Measurements from ENCODE around the gene URM1.
A peak's percentile ranks its signal among the peaks of the same experiment; 100 is the strongest.
"Not testable (repeated sequence)": the region's sequence is repeated elsewhere in the genome, so short reads cannot be mapped to it uniquely, and the experiment has no call there.

The URM1 gene

DNA sequence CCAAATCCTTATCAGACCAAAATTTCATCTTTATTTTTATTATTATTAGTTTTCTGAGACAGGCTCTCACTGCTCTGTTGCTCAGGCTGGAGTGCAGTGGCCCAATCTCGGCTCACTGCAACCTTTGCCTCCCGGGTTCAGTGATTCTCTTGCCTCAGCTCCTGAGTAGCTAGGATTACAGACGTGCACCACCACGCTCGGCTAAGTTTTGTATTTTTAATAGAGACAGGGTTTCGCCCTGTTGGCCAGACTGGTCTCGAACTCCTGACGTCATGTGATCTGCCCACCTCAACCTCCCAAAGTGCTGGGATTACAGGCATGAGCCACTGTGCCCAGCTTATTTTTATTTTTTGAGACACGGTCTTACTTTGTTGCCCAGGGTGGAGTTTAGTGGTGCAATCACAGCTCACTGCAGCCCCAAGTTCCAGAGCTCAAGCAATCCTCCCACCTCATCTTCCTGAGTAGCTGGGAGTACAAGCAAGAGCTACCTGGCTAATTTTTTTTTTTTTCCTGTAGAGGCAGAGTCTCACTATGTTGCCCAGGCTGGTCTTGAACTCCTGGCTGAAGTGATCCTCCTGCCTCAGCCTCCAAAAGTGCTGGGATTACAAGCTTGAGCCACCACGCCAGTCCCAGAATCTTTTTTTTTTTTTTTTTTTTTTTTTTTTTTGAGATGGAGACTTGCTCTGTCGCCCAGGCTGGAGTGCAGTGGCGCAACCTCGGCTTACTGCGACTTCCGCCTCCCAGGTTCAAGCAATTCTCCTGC, 32.1 kb upstream of the URM1 start:
- not testable (repeated sequence) for H3K9me3 ChIP-seq (ENCODE audit: control insufficient read depth, low read length); H3K27me3 ChIP-seq (replicated peaks; ENCODE audit: control insufficient read depth, insufficient read depth, low read length); H3K4me1 ChIP-seq (ENCODE audit: control insufficient read depth, insufficient read depth, low read length); DNase-seq (ENCODE audit: low read depth); H3K4me3 ChIP-seq (ENCODE audit: low read length); H3K9ac ChIP-seq (ENCODE audit: low read length)
- H3K36me3 ChIP-seq (ENCODE audit: control insufficient read depth, insufficient read depth, low read length, severe bottlenecking), result peaks cover 13% of the 10 kb centered on the region

DNA sequence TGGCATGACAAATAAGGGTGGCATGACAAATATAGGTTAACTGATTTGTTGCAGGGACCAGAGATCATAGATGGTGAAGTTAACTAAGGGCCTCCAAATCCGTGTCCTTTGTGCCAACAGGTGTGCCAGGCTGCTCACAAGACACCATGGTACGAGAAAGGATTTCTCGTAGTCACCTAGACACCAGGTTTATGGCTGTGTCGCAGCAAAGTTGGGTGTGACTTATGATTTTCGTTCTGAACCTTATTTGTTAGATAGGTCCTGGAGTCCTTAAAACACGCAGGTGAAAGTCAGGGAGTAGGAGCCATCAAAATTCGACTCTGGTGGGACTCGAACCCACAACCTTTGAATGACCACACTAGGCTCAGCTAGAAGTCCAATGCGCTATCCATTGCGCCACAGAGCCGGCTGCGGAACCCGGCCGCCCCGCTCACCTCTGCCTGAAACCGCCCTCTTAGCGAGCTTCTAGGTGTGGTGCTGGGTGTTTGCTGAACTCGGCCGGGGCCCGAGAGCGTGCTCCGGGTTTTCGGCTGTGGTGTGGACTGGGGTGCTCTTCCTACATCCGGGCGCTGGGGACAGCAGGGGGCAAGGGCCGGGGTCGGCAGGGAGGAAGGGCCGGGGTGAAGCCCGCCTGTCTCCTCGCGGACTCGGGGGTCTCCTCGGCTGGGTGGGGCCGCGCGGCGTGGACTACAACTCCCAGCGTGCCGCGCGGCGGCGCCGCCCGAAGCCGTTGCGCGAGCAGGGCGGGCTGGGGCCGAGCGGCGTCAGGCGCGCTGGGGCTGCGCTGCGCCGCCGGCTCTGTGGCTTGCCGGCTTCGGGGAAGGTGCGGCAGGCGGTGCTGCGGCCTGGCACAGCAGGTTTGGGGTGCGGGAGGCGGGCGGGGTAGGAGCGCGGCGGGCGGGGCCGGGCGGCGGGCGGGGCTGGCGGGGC, 31.1 kb upstream of the URM1 start, which contains the start of gene SLC27A4:
Gene SLC27A4 (plus strand): TSS at position 767 of the 930 bp plus-strand sequence. CDS start 2,606 bp downstream, outside the sequence.
- Histone ChIP-seq H3K9ac (ENCODE audit: low read length) (peak within 1 kb of the TSS; percentile 92), H3K9me3 (ENCODE audit: control insufficient read depth, low read length) (no peaks in the 10 kb centered on the region), H3K36me3 (ENCODE audit: control insufficient read depth, insufficient read depth, low read length, severe bottlenecking) (peaks cover 23% of the 10 kb centered on the region), H3K4me3 (ENCODE audit: low read length) (peak within 1 kb of the TSS; percentile 90), H3K27me3 (replicated peaks; ENCODE audit: control insufficient read depth, insufficient read depth, low read length) (no peaks in the 10 kb centered on the region), H3K4me1 (ENCODE audit: control insufficient read depth, insufficient read depth, low read length) (peaks cover 7% of the 10 kb centered on the region)
- DNase-seq (ENCODE audit: low read depth), result peak; percentile 90

DNA sequence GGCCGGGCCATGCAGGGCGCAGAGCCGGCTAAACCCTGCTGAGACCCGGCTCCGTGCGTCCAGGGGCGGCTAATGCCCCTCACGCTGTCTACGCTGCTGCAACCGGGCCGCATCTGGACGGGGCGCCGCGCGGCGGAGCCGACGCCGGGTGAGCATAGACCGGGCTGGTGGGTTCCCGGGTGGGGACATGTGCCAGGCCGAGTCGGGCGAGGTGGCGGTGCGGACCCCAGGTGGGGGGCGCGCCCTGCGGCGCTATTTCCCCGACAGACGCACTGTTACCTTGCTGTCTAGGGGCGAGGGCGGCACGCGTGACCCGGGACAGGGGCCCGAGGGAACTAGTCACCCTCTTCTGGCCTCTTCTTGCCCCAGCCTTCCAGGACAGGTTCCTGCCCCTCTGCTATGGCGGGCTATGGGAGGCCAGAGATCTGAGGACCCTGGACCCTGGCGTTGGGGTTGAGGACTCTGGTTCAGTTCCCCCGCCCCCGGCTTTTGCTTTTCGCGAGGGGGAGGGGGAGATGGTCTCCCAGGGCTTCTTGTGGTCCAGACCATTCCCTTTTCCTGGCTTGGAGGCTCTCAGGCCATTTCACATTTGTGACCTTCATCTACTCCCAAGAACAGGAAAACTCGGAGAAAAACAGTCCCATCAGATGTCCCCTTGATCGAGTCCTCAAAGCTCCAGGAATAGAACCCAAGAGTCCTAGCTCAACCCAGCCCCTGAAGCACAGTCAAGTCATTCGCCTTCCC, 30.3 kb upstream of the URM1 start:
- DNase-seq (ENCODE audit: low read depth), result no peak
- H3K4me1 ChIP-seq (ENCODE audit: control insufficient read depth, insufficient read depth, low read length), result peaks cover 7% of the 10 kb centered on the region
- H3K9ac ChIP-seq (ENCODE audit: low read length), result peak overlapping the region; percentile 92
- H3K9me3 ChIP-seq (ENCODE audit: control insufficient read depth, low read length), result no peaks in the 10 kb centered on the region
- H3K36me3 ChIP-seq (ENCODE audit: control insufficient read depth, insufficient read depth, low read length, severe bottlenecking), result peaks cover 31% of the 10 kb centered on the region
- H3K27me3 ChIP-seq (replicated peaks; ENCODE audit: control insufficient read depth, insufficient read depth, low read length), result no peaks in the 10 kb centered on the region
- peak overlapping the region; percentile 90 for H3K4me3 ChIP-seq (ENCODE audit: low read length)

DNA sequence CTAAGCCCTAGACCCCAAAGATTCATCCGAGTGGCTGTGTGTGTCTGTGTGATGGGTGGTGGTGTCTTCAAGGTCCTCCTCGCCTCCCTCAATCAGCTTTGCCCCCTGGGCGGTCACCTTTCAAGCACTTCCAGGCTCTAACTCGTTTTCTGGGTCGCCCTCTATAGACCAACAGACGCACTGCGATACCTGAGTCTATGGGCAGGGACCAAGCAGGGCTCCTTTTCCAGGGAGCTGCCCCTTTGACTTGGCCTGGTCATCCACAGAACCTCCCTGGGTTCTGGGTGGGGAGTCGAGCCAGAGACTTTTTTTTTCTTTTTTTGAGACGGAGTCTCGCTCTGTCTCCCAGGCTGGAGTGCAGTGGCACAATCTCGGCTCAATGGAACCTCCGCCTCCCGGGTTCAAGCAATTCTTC, 29.7 kb upstream of the URM1 start:
- Histone ChIP-seq H3K4me1 (ENCODE audit: control insufficient read depth, insufficient read depth, low read length) (peaks cover 7% of the 10 kb centered on the region), H3K36me3 (ENCODE audit: control insufficient read depth, insufficient read depth, low read length, severe bottlenecking) (peaks cover 33% of the 10 kb centered on the region), H3K27me3 (replicated peaks; ENCODE audit: control insufficient read depth, insufficient read depth, low read length) (no peaks in the 10 kb centered on the region), H3K4me3 (ENCODE audit: low read length) (peak overlapping the region; percentile 90), H3K9ac (ENCODE audit: low read length) (peak overlapping the region; percentile 92), H3K9me3 (ENCODE audit: control insufficient read depth, low read length) (no peaks in the 10 kb centered on the region)
- peak; percentile 77 for DNase-seq (ENCODE audit: low read depth)

DNA sequence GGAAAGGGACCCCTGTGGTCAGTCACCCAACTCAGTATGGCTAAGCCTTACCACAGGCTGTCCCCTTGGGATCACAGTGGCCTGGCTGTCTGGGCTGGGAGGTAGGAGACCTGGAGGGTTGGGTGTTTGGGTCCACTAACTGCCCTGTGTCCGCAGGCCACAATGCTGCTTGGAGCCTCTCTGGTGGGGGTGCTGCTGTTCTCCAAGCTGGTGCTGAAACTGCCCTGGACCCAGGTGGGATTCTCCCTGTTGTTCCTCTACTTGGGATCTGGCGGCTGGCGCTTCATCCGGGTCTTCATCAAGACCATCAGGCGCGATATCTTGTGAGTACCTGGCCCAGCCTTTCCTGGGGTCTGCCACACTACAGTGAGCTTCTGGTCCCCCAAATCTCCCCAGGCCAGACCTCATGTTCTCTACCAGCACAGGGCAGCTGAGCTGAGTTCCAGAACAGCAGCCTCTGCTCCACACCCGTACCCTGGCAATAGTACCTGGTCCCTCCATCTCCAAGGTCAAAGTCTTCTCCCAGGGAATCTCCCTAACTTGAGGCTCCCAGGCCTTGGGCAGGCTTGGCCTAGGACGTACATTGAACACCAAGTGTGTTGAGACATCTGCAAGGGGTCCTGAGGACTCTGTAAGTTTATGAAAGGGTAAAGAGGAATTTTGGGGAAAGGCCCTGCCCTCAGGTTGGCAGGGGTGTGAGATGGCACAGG, 28.0 kb upstream of the URM1 start:
- Histone ChIP-seq H3K9me3 (ENCODE audit: control insufficient read depth, low read length) (no peaks in the 10 kb centered on the region), H3K36me3 (ENCODE audit: control insufficient read depth, insufficient read depth, low read length, severe bottlenecking) (peaks cover 44% of the 10 kb centered on the region), H3K9ac (ENCODE audit: low read length) (no peak overlapping the region)

DNA sequence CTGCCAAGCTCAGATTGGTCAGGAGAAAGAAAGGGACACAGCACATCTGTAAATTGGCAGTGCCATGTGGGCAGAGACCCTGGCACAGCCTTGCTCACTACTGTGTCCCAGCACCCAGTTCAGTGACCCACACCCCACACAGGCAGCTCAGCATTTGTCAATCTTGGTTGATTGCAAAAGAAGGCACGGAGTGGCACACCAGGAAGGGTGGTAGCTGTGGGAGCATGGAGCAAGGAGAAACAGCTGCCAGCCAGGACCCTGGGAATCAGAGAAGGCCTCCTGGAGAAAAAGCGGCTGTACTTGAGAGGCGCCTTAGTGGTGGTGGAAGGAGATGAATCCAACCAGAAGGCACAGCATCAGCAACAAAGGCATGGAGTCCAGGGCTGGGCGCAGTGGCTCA, 27.3 kb upstream of the URM1 start:
- Histone ChIP-seq H3K4me1 (ENCODE audit: control insufficient read depth, insufficient read depth, low read length) (peaks cover 7% of the 10 kb centered on the region), H3K9ac (ENCODE audit: low read length) (no peak overlapping the region), H3K4me3 (ENCODE audit: low read length) (no peak overlapping the region), H3K9me3 (ENCODE audit: control insufficient read depth, low read length) (no peaks in the 10 kb centered on the region), H3K27me3 (replicated peaks; ENCODE audit: control insufficient read depth, insufficient read depth, low read length) (no peaks in the 10 kb centered on the region), H3K36me3 (ENCODE audit: control insufficient read depth, insufficient read depth, low read length, severe bottlenecking) (peaks cover 51% of the 10 kb centered on the region)
- no peak for DNase-seq (ENCODE audit: low read depth)

More for the DNA sequence above, 28.0 kb upstream of the URM1 start:
- Histone ChIP-seq H3K4me1 (ENCODE audit: control insufficient read depth, insufficient read depth, low read length) (peaks cover 7% of the 10 kb centered on the region), H3K27me3 (replicated peaks; ENCODE audit: control insufficient read depth, insufficient read depth, low read length) (no peaks in the 10 kb centered on the region), H3K4me3 (ENCODE audit: low read length) (no peak overlapping the region)
- no peak for DNase-seq (ENCODE audit: low read depth)

DNA sequence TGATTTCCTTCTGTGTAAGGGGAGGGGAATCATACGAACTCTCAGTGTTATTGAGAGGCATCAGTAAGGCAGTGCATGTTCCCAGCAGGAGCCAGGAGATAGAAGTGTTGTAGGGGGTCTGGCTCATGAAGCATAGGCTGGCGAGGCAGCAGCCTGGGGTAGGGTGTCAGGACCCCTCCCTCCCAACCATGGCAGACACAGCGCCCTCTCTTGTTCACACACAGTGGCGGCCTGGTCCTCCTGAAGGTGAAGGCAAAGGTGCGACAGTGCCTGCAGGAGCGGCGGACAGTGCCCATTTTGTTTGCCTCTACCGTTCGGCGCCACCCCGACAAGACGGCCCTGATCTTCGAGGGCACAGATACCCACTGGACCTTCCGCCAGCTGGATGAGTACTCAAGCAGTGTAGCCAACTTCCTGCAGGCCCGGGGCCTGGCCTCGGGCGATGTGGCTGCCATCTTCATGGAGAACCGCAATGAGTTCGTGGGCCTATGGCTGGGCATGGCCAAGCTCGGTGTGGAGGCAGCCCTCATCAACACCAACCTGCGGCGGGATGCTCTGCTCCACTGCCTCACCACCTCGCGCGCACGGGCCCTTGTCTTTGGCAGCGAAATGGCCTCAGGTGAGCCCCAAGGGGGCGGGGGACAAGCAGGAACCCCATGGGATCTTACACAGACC, 26.1 kb upstream of the URM1 start:
- H3K4me3 ChIP-seq (ENCODE audit: low read length), result no peak overlapping the region
- no peak overlapping the region for H3K9ac ChIP-seq (ENCODE audit: low read length)
- no peaks in the 10 kb centered on the region for H3K9me3 ChIP-seq (ENCODE audit: control insufficient read depth, low read length)
- H3K36me3 ChIP-seq (ENCODE audit: control insufficient read depth, insufficient read depth, low read length, severe bottlenecking), result peaks cover 62% of the 10 kb centered on the region
- H3K4me1 ChIP-seq (ENCODE audit: control insufficient read depth, insufficient read depth, low read length), result peaks cover 7% of the 10 kb centered on the region
- no peaks in the 10 kb centered on the region for H3K27me3 ChIP-seq (replicated peaks; ENCODE audit: control insufficient read depth, insufficient read depth, low read length)
- no peak for DNase-seq (ENCODE audit: low read depth)

DNA sequence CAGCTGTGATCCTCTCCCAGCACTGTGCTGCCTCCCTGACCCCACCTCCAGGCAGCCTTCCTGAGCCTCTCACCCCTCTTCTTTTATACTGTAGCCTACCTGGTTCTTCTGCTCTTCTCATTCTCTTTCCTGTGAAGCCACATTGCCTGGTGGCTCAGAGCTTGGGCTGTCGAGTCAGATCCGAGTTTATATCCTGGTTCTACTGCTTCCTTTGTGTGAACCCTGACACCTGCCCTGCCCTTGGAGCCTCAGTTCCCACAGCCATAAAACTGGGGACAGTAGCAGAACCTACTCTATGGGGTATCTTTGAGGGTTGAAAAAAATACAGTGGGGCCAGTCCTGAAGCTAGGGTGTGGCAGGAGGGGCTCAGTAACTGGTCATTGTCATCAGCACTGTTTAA, 22.0 kb upstream of the URM1 start:
- H3K9me3 ChIP-seq (ENCODE audit: control insufficient read depth, low read length), result no peaks in the 10 kb centered on the region
- H3K4me3 ChIP-seq (ENCODE audit: low read length), result no peak overlapping the region
- H3K36me3 ChIP-seq (ENCODE audit: control insufficient read depth, insufficient read depth, low read length, severe bottlenecking), result peaks cover 62% of the 10 kb centered on the region
- H3K4me1 ChIP-seq (ENCODE audit: control insufficient read depth, insufficient read depth, low read length), result no peaks in the 10 kb centered on the region
- H3K27me3 ChIP-seq (replicated peaks; ENCODE audit: control insufficient read depth, insufficient read depth, low read length), result no peaks in the 10 kb centered on the region
- DNase-seq (ENCODE audit: low read depth), result no peak
- no peak overlapping the region for H3K9ac ChIP-seq (ENCODE audit: low read length)

DNA sequence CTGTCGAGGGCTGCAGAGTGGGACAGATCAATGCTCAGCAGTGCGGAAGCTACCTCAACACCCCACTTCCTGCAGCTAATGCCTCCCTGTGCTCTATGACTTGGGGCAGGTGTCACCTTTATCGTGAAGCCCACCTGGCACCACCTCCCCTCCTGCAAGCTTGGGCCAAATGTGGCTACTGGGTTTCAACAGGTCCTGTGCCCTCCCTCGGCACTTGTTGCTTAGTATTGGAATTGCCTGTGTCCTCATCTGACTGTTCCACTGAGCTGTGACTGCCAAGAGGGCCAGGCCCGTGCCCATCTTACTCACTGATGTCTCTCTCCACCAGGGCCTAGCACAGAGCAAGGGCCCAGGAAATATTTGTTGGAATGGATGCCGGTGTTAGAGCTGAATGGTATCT, 21.4 kb upstream of the URM1 start:
- DNase-seq (ENCODE audit: low read depth), result no peak

DNA sequence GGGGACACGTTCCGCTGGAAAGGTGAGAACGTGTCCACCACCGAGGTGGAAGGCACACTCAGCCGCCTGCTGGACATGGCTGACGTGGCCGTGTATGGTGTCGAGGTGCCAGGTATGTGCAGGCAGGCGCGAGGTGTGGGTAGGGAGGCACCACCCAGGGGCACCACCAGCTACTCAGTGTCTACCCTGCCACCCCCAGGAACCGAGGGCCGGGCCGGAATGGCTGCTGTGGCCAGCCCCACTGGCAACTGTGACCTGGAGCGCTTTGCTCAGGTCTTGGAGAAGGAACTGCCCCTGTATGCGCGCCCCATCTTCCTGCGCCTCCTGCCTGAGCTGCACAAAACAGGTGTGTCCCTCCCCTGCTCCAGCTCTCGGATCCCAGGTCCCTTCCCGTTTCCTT, 15.7 kb upstream of the URM1 start:
- DNase-seq (ENCODE audit: low read depth), result no peak
- Histone ChIP-seq H3K4me1 (ENCODE audit: control insufficient read depth, insufficient read depth, low read length) (no peaks in the 10 kb centered on the region), H3K27me3 (replicated peaks; ENCODE audit: control insufficient read depth, insufficient read depth, low read length) (no peaks in the 10 kb centered on the region), H3K36me3 (ENCODE audit: control insufficient read depth, insufficient read depth, low read length, severe bottlenecking) (peaks cover 29% of the 10 kb centered on the region), H3K4me3 (ENCODE audit: low read length) (no peak overlapping the region), H3K9me3 (ENCODE audit: control insufficient read depth, low read length) (no peaks in the 10 kb centered on the region), H3K9ac (ENCODE audit: low read length) (no peak overlapping the region)

More for the DNA sequence above, 21.4 kb upstream of the URM1 start:
- H3K4me3 ChIP-seq (ENCODE audit: low read length), result no peak overlapping the region
- H3K4me1 ChIP-seq (ENCODE audit: control insufficient read depth, insufficient read depth, low read length), result no peaks in the 10 kb centered on the region
- no peaks in the 10 kb centered on the region for H3K27me3 ChIP-seq (replicated peaks; ENCODE audit: control insufficient read depth, insufficient read depth, low read length)
- H3K9me3 ChIP-seq (ENCODE audit: control insufficient read depth, low read length), result no peaks in the 10 kb centered on the region
- H3K9ac ChIP-seq (ENCODE audit: low read length), result no peak overlapping the region
- peaks cover 55% of the 10 kb centered on the region for H3K36me3 ChIP-seq (ENCODE audit: control insufficient read depth, insufficient read depth, low read length, severe bottlenecking)

All from adipocyte (in vitro differentiated cells).